H9 (cell line): Measurements from ENCODE around the gene WFS1. TPM values are rescaled to one million over a fixed set of nuclear protein-coding genes. Genes with fewer than 3 reads are reported as not detected.

Experiments used
- DNase-seq: peaks from one replicate; pipeline ENCODE4 v3.0.0-alpha.2; 2017
- H2AFZ ChIP-seq: one replicate; pipeline ENCODE4 v1.6.1; 2013; ENCODE audit warnings: mild to moderate bottlenecking, low read length, control low read depth, moderate library complexity
- H2AK5ac ChIP-seq: 2 replicates; pipeline ENCODE4 v1.6.1; 2013; ENCODE audit warnings: low read length, control low read depth, mixed read lengths; ENCODE audit not compliant: insufficient read length
- H2BK120ac ChIP-seq: one replicate; pipeline ENCODE4 v1.6.1; 2013; ENCODE audit warnings: low read depth, mild to moderate bottlenecking, low read length, control low read depth, inconsistent platforms; ENCODE audit not compliant: poor library complexity, severe bottlenecking
- H2BK12ac ChIP-seq: 2 replicates; pipeline ENCODE4 v1.6.1; 2013; ENCODE audit warnings: low read length, control low read depth, mixed read lengths, low read depth; ENCODE audit not compliant: insufficient read length
- H2BK15ac ChIP-seq: 2 replicates; pipeline ENCODE4 v1.6.1; 2013; ENCODE audit warnings: low read depth, low read length, control low read depth
- H2BK20ac ChIP-seq: one replicate; pipeline ENCODE4 v1.6.1; 2013; ENCODE audit warnings: low read depth, mild to moderate bottlenecking, low read length, control low read depth, inconsistent platforms; ENCODE audit not compliant: poor library complexity, severe bottlenecking
- H2BK5ac ChIP-seq: 2 replicates; pipeline ENCODE4 v1.6.1; 2013; ENCODE audit warnings: low read length, control low read depth, mixed read lengths; ENCODE audit not compliant: insufficient read length
- H3K14ac ChIP-seq: 2 replicates; pipeline ENCODE4 v1.6.1; 2013; ENCODE audit warnings: low read length, control low read depth; ENCODE audit not compliant: insufficient read depth
- H3K18ac ChIP-seq: 2 replicates; pipeline ENCODE4 v1.6.1; 2013; ENCODE audit warnings: low read depth, mild to moderate bottlenecking, mixed read lengths, low read length, control low read depth; ENCODE audit not compliant: insufficient read length
- H3K23ac ChIP-seq: 2 replicates; pipeline ENCODE4 v1.6.1; 2013; ENCODE audit warnings: low read length, control low read depth, mixed read lengths, low read depth; ENCODE audit not compliant: insufficient read length
- H3K23me2 ChIP-seq: 2 replicates; pipeline ENCODE4 v1.6.1; 2013; ENCODE audit warnings: low read depth, mild to moderate bottlenecking, mixed read lengths, low read length, control low read depth; ENCODE audit not compliant: insufficient read length, poor library complexity, severe bottlenecking
- H3K27ac ChIP-seq: 2 replicates; pipeline ENCODE4 v1.5.1; 2013; ENCODE audit warnings: low read length, control low read depth, mixed read lengths, low read depth; ENCODE audit not compliant: insufficient read length
- H3K27me3 ChIP-seq: 2 replicates; pipeline ENCODE4 v1.6.1; 2013; ENCODE audit warnings: low read length, control low read depth, inconsistent platforms; ENCODE audit not compliant: insufficient read depth
- H3K4ac ChIP-seq: 2 replicates; pipeline ENCODE4 v1.6.1; 2013; ENCODE audit warnings: low read depth, mild to moderate bottlenecking, control low read depth, inconsistent platforms, low read length, moderate library complexity
- H3K4me1 ChIP-seq: 2 replicates; pipeline ENCODE4 v1.6.1; 2013; ENCODE audit warnings: low read length, control low read depth, inconsistent platforms; ENCODE audit not compliant: insufficient read depth
- H3K4me2 ChIP-seq: 2 replicates; pipeline ENCODE4 v1.6.1; 2013; ENCODE audit warnings: low read length, control low read depth, mixed read lengths; ENCODE audit not compliant: insufficient read length, insufficient read depth
- H3K56ac ChIP-seq: 2 replicates; pipeline ENCODE4 v1.6.1; 2013; ENCODE audit warnings: low read depth, mild to moderate bottlenecking, mixed read lengths, low read length, control low read depth; ENCODE audit not compliant: insufficient read length
- H3K79me1 ChIP-seq: 2 replicates; pipeline ENCODE4 v1.6.1; 2013; ENCODE audit warnings: low read depth, mild to moderate bottlenecking, moderate library complexity, low read length, control low read depth, inconsistent platforms; ENCODE audit not compliant: insufficient read depth, poor library complexity, severe bottlenecking
- H3K79me2 ChIP-seq: 2 replicates; pipeline ENCODE4 v1.6.1; 2013; ENCODE audit warnings: low read length, control low read depth, inconsistent platforms; ENCODE audit not compliant: insufficient read depth
- H3K9ac ChIP-seq: 2 replicates; pipeline ENCODE4 v1.6.1; 2013; ENCODE audit warnings: low read length, control low read depth, mixed read lengths; ENCODE audit not compliant: insufficient read length; ENCODE audit errors: extremely low read depth
- H3K9me3 ChIP-seq: one replicate; pipeline ENCODE4 v1.6.1; 2013; ENCODE audit warnings: low read depth, low read length, inconsistent platforms; ENCODE audit not compliant: control insufficient read depth
- H3T11ph ChIP-seq: one replicate; pipeline ENCODE4 v1.6.1; 2013; ENCODE audit warnings: mild to moderate bottlenecking, low read length, control low read depth, inconsistent platforms
- H4K20me1 ChIP-seq: one replicate; pipeline ENCODE4 v1.6.1; 2013; ENCODE audit not compliant: control insufficient read depth, insufficient read length, insufficient read depth
- H4K5ac ChIP-seq: 2 replicates; pipeline ENCODE4 v1.6.1; 2013; ENCODE audit warnings: low read depth, mild to moderate bottlenecking, mixed read lengths, low read length, control low read depth; ENCODE audit not compliant: insufficient read length
- H4K8ac ChIP-seq: replicated peaks from 2 replicates; pipeline ENCODE4 v1.6.1; 2013; ENCODE audit warnings: low read length, control low read depth, mixed read lengths, low read depth; ENCODE audit not compliant: insufficient read length
- H4K91ac ChIP-seq: 2 replicates; pipeline ENCODE4 v1.6.1; 2013; ENCODE audit warnings: low read depth, mild to moderate bottlenecking, moderate library complexity, mixed read lengths, low read length, control low read depth; ENCODE audit not compliant: insufficient read length
- H3K27ac Mint-ChIP-seq, 3 experiments: 2 replicates in 2 of 3; 3 replicates in 1 of 3; pipeline ENCODE4 v1.8.0; 2020 to 2021; ENCODE audit warnings: mixed read lengths in 3 of 3, mild to moderate bottlenecking in 1 of 3, moderate library complexity in 1 of 3
- H3K27me3 Mint-ChIP-seq: 2 replicates; pipeline ENCODE4 v1.8.0; 2021; ENCODE audit warnings: low read depth, mild to moderate bottlenecking, moderate library complexity, mixed read lengths
- H3K36me3 Mint-ChIP-seq, 3 experiments: 2 replicates in 2 of 3; 3 replicates in 1 of 3; pipeline ENCODE4 v1.8.0; 2020 to 2021; ENCODE audit warnings: low read depth in 3 of 3, mixed read lengths in 3 of 3; ENCODE audit not compliant: insufficient read depth in 1 of 3
- H3K4me1 Mint-ChIP-seq, 2 experiments: 2 replicates each; pipeline ENCODE4 v1.8.0; 2020; ENCODE audit warnings: mixed read lengths in 2 of 2
- H3K4me3 Mint-ChIP-seq, 2 experiments: 2 replicates in 1 of 2; 3 replicates in 1 of 2; pipeline ENCODE4 v1.8.0; 2020 to 2021; ENCODE audit warnings: mild to moderate bottlenecking in 2 of 2, mixed read lengths in 2 of 2, moderate library complexity in 1 of 2
- H3K9me3 Mint-ChIP-seq, 2 experiments: 2 replicates in 1 of 2; 3 replicates in 1 of 2; pipeline ENCODE4 v1.8.0; 2020; ENCODE audit warnings: mild to moderate bottlenecking in 2 of 2, mixed read lengths in 2 of 2, moderate library complexity in 1 of 2
- WGBS: extraction: QIAGEN DNeasy Blood & Tissue Kit; methylation state at CpG from one replicate; pipeline ENCODE4 v1.1.7; 2013; ENCODE audit warnings: missing lambda C conversion rate, low lambda C conversion rate, mixed read lengths; ENCODE audit not compliant: insufficient read length; ENCODE audit errors: extremely low coverage; 5-methylcytosine and 5-hydroxymethylcytosine counted together
- total RNA-seq: library from RNA; stranded (reverse); gene quantifications from 2 replicates; pipeline ENCODE4 v1.2.1, GENCODE V29; 2021
- TF ChIP-seq, protein P1 (sequence below): fragments of 200-600 bp; sonication (generic); conservative IDR thresholded peaks from 3 replicates; pipeline ENCODE4 v1.8.0; 2021; ENCODE audit warnings: antibody characterized with exemption, mild to moderate bottlenecking

The WFS1 gene
- total RNA-seq, 1 experiment from 2014 or later: 18.9 TPM

DNA sequence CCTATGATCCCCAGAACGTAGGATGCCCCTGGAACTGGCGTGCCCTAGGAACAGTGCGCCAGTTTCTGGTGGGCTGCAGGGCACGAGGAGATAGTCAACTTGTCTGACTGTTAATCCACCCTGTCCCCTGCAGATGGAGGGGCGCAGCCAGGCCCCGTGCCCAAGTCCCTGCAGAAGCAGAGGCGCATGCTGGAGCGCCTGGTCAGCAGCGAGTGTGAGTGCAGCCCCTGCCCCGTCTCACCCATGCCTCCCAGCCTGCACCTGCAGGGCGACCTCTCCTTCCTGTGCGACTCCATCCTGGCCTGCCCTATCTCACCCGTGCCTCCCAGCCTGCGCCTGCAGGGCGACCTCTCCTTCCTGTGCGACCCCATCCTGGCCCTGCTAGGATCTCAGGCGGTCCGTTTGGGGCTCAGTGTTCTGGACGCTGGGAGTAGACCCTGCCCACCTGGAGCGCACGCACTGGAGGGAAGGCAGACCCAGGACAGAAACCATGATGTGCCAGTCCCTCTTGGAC lies 22.2 kb downstream of the WFS1 start:
- no peak overlapping the region for H3K4ac ChIP-seq
- no peaks in the 10 kb centered on the region for H3K23me2 ChIP-seq
- H3K9ac ChIP-seq: no peak overlapping the region
- H3K4me1 ChIP-seq: no peaks in the 10 kb centered on the region
- no peak overlapping the region for H2AK5ac ChIP-seq
- H3K79me2 ChIP-seq: no peaks in the 10 kb centered on the region
- no peak overlapping the region for H3K27ac ChIP-seq
- H3K79me1 ChIP-seq: no peaks in the 10 kb centered on the region
- Mint-ChIP-seq H3K36me3 (peaks cover 14 to 45% (median 43%) of the 10 kb centered on the region in 3 experiments), H3K9me3 (no peaks in the 10 kb centered on the region; a peak in 1 of 5 replicates), H3K27ac (no peak overlapping the region), H3K4me1 (no peaks in the 10 kb centered on the region), H3K4me3 (no peak overlapping the region), H3K27me3 (no peaks in the 10 kb centered on the region; the same call in 1 of the 2 replicates)
- TF ChIP-seq, protein P1, sequence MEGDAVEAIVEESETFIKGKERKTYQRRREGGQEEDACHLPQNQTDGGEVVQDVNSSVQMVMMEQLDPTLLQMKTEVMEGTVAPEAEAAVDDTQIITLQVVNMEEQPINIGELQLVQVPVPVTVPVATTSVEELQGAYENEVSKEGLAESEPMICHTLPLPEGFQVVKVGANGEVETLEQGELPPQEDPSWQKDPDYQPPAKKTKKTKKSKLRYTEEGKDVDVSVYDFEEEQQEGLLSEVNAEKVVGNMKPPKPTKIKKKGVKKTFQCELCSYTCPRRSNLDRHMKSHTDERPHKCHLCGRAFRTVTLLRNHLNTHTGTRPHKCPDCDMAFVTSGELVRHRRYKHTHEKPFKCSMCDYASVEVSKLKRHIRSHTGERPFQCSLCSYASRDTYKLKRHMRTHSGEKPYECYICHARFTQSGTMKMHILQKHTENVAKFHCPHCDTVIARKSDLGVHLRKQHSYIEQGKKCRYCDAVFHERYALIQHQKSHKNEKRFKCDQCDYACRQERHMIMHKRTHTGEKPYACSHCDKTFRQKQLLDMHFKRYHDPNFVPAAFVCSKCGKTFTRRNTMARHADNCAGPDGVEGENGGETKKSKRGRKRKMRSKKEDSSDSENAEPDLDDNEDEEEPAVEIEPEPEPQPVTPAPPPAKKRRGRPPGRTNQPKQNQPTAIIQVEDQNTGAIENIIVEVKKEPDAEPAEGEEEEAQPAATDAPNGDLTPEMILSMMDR: no peak
- no peak overlapping the region for H3K18ac ChIP-seq
- H4K20me1 ChIP-seq: no peaks in the 10 kb centered on the region
- WGBS: no CpG with 5 or more reads among the region's 21 CpGs
- no peak for DNase-seq
- H4K5ac ChIP-seq: no peak overlapping the region
- H2BK120ac ChIP-seq: no peak overlapping the region
- H4K8ac ChIP-seq: no peak overlapping the region
- H4K91ac ChIP-seq: no peak overlapping the region
- no peak overlapping the region for H3K14ac ChIP-seq
- no peak overlapping the region for H2BK15ac ChIP-seq
- no peak overlapping the region for H3K56ac ChIP-seq
- no peak overlapping the region for H3K23ac ChIP-seq
- no peak overlapping the region for H3T11ph ChIP-seq
- H2BK5ac ChIP-seq: no peak overlapping the region
- H3K27me3 ChIP-seq: no peaks in the 10 kb centered on the region
- H3K4me2 ChIP-seq: no peak overlapping the region
- no peak overlapping the region for H2BK20ac ChIP-seq
- no peaks in the 10 kb centered on the region for H3K9me3 ChIP-seq
- no peak overlapping the region for H2AFZ ChIP-seq
- H2BK12ac ChIP-seq: no peak overlapping the region
